IPS-15b (cell line): ENCODE measurements around the gene BMPR1B.

ENCODE experiments used
- H3K27me3 ChIP-seq: one replicate; pipeline ENCODE4 v1.6.1; 2013; ENCODE audit warnings: low read length; ENCODE audit not compliant: control insufficient read depth, insufficient read depth
- H3K36me3 ChIP-seq: one replicate; pipeline ENCODE4 v1.6.1; 2013; ENCODE audit warnings: low read length; ENCODE audit not compliant: control insufficient read depth, insufficient read depth
- H3K4me1 ChIP-seq: one replicate; pipeline ENCODE4 v1.6.1; 2013; ENCODE audit warnings: mild to moderate bottlenecking, low read length; ENCODE audit not compliant: control insufficient read depth, insufficient read depth
- H3K4me3 ChIP-seq: one replicate; pipeline ENCODE4 v1.5.1; 2013; ENCODE audit warnings: low read depth, low read length
- H3K9ac ChIP-seq: one replicate; pipeline ENCODE4 v1.6.1; 2013; ENCODE audit warnings: low read depth, mild to moderate bottlenecking, low read length
- H3K9me3 ChIP-seq: one replicate; pipeline ENCODE4 v1.6.1; 2013; ENCODE audit warnings: mild to moderate bottlenecking, low read length; ENCODE audit not compliant: control insufficient read depth, insufficient read depth

The BMPR1B gene

GRCh38 chr4:94940520-94940908 is 182.8 kb downstream of the BMPR1B start:
- no peaks in the 10 kb centered on the region for H3K27me3 ChIP-seq

GRCh38 chr4:94941706-94942105 is 184.0 kb downstream of the BMPR1B start:
- H3K4me1 ChIP-seq, result peaks cover 2% of the 10 kb centered on the region
- no peaks in the 10 kb centered on the region for H3K9me3 ChIP-seq
- H3K4me3 ChIP-seq, result no peak overlapping the region
- H3K36me3 ChIP-seq, result no peaks in the 10 kb centered on the region
- H3K9ac ChIP-seq, result no peak overlapping the region
- no peaks in the 10 kb centered on the region for H3K27me3 ChIP-seq

More at GRCh38 chr4:94940520-94940908, 182.8 kb downstream of the BMPR1B start:
- Histone ChIP-seq H3K9ac (no peak overlapping the region), H3K9me3 (no peaks in the 10 kb centered on the region), H3K4me1 (peaks cover 2% of the 10 kb centered on the region), H3K36me3 (no peaks in the 10 kb centered on the region), H3K4me3 (no peak overlapping the region)

DNA sequence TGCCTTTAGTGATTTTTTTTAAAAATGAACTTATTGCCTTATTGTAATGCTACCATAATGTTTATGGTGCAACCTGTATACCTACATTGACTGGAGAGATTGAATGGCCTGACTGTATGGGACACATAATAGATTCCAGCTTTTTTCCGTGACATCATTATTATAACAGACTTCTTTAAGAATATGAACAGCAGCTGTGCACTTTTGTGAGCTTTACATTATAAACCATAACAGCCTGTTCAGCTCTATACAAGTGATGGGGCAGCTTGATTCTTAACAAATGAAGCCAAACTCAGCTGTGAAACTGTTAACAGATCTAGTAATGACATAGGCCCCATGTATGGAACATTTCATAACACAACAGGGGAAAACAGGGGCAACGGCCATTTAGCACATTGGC is 187.0 kb downstream of the BMPR1B start:
- Histone ChIP-seq H3K9me3 (no peaks in the 10 kb centered on the region), H3K36me3 (no peaks in the 10 kb centered on the region), H3K27me3 (no peaks in the 10 kb centered on the region), H3K9ac (no peak overlapping the region), H3K4me1 (no peaks in the 10 kb centered on the region), H3K4me3 (no peak overlapping the region)

GRCh38 chr4:94947681-94948108 is 189.9 kb downstream of the BMPR1B start:
- no peak overlapping the region for H3K4me3 ChIP-seq
- no peaks in the 10 kb centered on the region for H3K4me1 ChIP-seq
- no peak overlapping the region for H3K9ac ChIP-seq
- H3K9me3 ChIP-seq, result no peaks in the 10 kb centered on the region
- H3K27me3 ChIP-seq, result no peaks in the 10 kb centered on the region
- no peaks in the 10 kb centered on the region for H3K36me3 ChIP-seq

DNA sequence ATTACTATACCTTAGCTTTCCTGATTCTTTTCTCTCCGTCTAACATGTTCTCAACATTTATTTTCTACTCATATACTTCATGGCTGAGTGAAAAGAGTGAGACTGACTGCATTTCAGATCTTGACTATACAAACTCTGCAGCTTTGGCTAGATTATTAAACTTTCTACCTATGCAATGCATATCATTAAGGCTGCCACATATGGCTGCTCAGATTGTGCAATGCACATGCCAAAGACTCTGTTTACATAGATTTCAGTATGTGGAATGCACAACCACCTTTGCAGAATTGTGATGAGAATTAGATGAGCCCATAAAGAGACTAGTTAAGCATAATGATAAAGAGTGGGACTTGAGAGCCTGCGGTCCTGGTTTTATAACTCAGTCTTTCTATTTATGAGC is 196.5 kb downstream of the BMPR1B start:
- no peak overlapping the region for H3K9ac ChIP-seq
- no peaks in the 10 kb centered on the region for H3K27me3 ChIP-seq
- H3K36me3 ChIP-seq, result no peaks in the 10 kb centered on the region
- no peak overlapping the region for H3K4me3 ChIP-seq
- no peaks in the 10 kb centered on the region for H3K9me3 ChIP-seq
- H3K4me1 ChIP-seq, result no peaks in the 10 kb centered on the region

- no peaks in the 10 kb centered on the region for H3K9me3 ChIP-seq
- H3K36me3 ChIP-seq, result no peaks in the 10 kb centered on the region
- no peak overlapping the region for H3K4me3 ChIP-seq
- no peak overlapping the region for H3K9ac ChIP-seq
- H3K27me3 ChIP-seq, result no peaks in the 10 kb centered on the region
- no peaks in the 10 kb centered on the region for H3K4me1 ChIP-seq
These were observed 199.3 kb downstream of the BMPR1B start for GRCh38 chr4:94957030-94957429.

GRCh38 chr4:94959307-94959706 is 201.6 kb downstream of the BMPR1B start:
- Histone ChIP-seq H3K9me3 (no peaks in the 10 kb centered on the region), H3K4me3 (no peak overlapping the region), H3K27me3 (no peaks in the 10 kb centered on the region), H3K4me1 (no peaks in the 10 kb centered on the region), H3K36me3 (no peaks in the 10 kb centered on the region), H3K9ac (no peak overlapping the region)

DNA sequence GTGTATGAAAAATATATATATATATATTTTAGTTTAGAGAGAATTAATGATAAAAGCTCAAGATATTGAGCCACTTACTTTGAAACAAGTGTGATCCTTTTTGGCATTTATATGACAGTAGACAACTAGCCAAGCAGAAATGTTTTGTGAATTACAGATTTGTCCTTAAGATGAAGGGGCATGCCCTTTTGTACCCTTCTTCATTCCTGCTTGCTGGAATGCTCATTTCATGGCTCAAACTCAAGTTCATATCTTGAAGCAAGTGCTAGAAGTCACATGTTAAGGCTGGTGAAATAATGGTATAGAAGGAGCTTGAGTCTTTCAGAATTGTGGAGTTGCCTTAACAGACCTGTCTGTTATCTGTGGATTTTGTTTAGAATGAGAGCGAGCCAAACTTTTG is 203.0 kb downstream of the BMPR1B start:
- no peaks in the 10 kb centered on the region for H3K4me1 ChIP-seq
- no peak overlapping the region for H3K4me3 ChIP-seq
- H3K36me3 ChIP-seq, result no peaks in the 10 kb centered on the region
- H3K27me3 ChIP-seq, result no peaks in the 10 kb centered on the region
- H3K9me3 ChIP-seq, result no peaks in the 10 kb centered on the region
- no peak overlapping the region for H3K9ac ChIP-seq

GRCh38 chr4:94961420-94961819 is 203.7 kb downstream of the BMPR1B start:
- Histone ChIP-seq H3K9me3 (no peaks in the 10 kb centered on the region), H3K4me3 (no peak overlapping the region), H3K9ac (no peak overlapping the region), H3K36me3 (no peaks in the 10 kb centered on the region), H3K4me1 (no peaks in the 10 kb centered on the region), H3K27me3 (no peaks in the 10 kb centered on the region)

GRCh38 chr4:94962484-94962883 is 204.7 kb downstream of the BMPR1B start:
- H3K4me3 ChIP-seq, result no peak overlapping the region
- no peak overlapping the region for H3K9ac ChIP-seq
- H3K27me3 ChIP-seq, result no peaks in the 10 kb centered on the region
- no peaks in the 10 kb centered on the region for H3K4me1 ChIP-seq
- H3K9me3 ChIP-seq, result no peaks in the 10 kb centered on the region
- no peaks in the 10 kb centered on the region for H3K36me3 ChIP-seq

- Histone ChIP-seq H3K9ac (no peak overlapping the region), H3K36me3 (no peaks in the 10 kb centered on the region), H3K9me3 (no peaks in the 10 kb centered on the region), H3K4me3 (no peak overlapping the region), H3K27me3 (no peaks in the 10 kb centered on the region), H3K4me1 (no peaks in the 10 kb centered on the region)
These were observed 208.1 kb downstream of the BMPR1B start for GRCh38 chr4:94965852-94966251.

- Histone ChIP-seq H3K9me3 (no peaks in the 10 kb centered on the region), H3K4me3 (no peak overlapping the region), H3K9ac (no peak overlapping the region), H3K4me1 (no peaks in the 10 kb centered on the region), H3K36me3 (no peaks in the 10 kb centered on the region), H3K27me3 (no peaks in the 10 kb centered on the region)
These were observed 210.7 kb downstream of the BMPR1B start for GRCh38 chr4:94968493-94968892.

- Histone ChIP-seq H3K27me3 (no peaks in the 10 kb centered on the region), H3K36me3 (no peaks in the 10 kb centered on the region), H3K4me3 (no peak overlapping the region), H3K9ac (no peak overlapping the region), H3K9me3 (no peaks in the 10 kb centered on the region), H3K4me1 (no peaks in the 10 kb centered on the region)
These were observed 212.9 kb downstream of the BMPR1B start for GRCh38 chr4:94970650-94971049.
